Cerebellar cortex (tissue), 1 donor: ENCODE results near the gene C21orf91.

Source experiments
- DNase-seq: peaks from one replicate; pipeline ENCODE4 v3.0.0-alpha.2; 2015; ENCODE audit warnings: low spot score

Gene C21orf91

GRCh38 chr21:17797967-17798366, 21.2 kb downstream of the C21orf91 start:
- DNase-seq: no peak

DNA sequence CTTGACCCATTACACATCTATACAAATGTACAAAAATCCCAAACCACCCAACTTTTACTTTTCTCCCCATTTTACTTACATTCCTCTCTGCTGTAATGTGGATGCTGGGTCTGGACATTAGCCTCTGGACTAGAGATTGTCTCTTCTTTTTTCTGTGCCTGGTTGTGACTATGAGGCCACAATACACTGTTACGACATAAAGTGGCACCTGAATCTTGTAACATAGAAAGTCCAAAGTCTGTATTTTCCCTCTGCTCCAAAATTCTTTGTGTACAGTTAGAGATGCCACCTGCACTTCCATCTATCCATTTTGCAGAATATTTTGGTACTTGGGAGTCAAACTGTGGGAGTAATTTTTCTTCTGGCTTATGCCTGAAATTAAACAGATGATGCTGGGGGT, 22.7 kb downstream of the C21orf91 start:
- DNase-seq: no peak

GRCh38 chr21:17796037-17796403, 23.1 kb downstream of the C21orf91 start:
- no peak for DNase-seq

GRCh38 chr21:17795146-17796036, 23.8 kb downstream of the C21orf91 start:
- DNase-seq: no peak

DNA sequence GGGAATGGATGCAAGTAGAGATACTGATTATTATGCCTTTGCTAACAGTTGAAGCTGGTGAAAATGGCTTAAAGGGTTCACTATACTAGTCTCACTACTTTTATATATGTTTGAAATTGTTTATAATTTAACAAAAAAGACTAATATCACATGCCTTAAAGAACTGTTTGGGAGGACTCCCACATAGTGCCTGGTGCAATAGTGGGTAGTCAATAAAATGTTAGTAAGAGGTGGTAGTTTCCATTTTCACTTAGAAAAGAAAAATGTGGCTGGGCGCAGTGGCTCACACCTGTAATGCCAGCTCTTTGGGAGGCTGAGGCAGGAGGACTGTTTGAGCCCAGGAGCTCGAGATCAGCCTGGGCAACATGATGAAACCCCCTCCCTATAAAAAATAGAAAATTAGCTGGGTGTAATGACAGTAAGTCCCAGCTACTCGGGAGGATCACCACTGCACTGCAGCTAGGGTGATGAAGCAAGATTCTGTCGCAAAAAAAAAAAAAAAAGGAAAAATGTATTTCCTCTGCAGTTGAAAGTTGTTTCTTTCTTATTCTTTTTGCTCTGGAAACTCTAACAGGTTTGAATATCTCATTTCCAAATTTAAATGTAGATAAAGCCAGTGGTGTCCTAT, 24.5 kb downstream of the C21orf91 start:
- no peak for DNase-seq

- DNase-seq: no peak
These were observed 25.7 kb downstream of the C21orf91 start for GRCh38 chr21:17793246-17794123.

GRCh38 chr21:17789656-17790055, 29.5 kb downstream of the C21orf91 start:
- DNase-seq: no peak

DNA sequence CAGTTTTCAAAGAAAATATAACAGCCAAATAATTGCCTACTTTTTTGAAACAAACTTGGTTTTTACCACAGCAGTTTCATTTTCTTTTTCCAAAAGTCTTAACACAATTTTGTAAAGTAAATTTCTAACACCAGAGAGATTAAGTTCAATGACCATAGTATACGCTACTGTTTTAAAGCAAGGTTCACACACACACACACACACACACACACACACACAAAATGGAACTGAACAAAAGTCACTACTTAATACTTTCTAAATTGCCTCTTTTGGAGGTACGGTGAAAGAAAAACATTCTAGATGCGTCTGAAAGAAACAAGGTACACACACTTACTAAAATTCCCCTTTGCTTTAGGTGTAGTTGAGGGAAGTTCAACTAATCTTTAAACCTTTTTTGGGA, 30.1 kb downstream of the C21orf91 start:
- DNase-seq: no peak

DNA sequence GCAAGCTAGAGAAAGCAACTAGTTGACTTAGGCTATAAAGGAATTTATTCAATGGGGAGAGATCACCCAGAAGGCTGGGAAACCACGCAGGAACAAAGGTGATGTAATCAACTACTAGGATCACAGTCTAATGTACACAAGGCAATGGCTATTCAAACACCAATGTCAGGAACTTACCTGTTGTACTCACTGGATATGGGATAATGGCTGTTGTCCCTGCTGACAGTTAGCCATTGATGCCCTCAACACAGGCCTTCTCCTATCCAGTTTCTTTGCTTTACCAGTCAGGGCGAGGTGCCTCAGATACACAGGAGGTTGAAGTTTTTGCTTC, 32.3 kb downstream of the C21orf91 start:
- DNase-seq: no peak

GRCh38 chr21:17786071-17786850, 32.9 kb downstream of the C21orf91 start:
- DNase-seq: no peak

GRCh38 chr21:17785403-17785788, 33.8 kb downstream of the C21orf91 start:
- no peak for DNase-seq

DNA sequence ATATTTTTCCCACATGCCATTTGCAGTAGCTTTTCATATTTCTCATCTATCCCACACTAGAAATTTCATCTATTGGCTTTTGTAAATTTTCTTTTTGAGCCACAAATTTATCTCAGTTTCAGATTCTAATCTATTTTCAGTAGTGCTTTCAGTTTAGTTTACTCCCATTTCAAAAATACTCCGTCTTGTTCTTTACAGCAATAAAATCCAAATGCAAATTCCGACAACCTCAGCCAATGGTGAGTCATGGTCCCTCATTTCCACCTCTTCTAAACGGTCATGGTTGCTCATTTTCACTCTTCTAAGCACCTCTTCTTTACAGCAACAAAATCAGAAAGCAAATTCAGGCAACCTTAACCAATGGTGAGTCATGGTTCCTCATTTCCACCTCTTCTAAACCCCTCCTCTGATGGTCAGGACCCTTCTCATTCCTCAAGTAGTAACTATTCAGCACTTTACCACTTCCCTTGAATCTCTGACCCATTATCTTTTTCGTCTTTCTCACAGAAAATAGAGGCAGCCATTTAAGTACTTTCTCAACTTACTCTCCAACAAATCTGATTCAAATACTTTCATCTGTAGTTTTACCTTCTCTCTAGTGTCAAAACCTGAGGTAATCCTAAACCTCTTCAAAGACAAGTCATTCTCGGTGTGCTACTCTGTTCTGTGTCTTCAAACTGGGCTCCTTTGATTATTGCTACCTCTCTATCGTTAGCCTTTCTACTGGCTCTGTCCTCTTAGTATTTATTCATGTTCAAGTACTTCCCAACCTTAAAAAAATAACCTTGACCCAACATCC, 34.4 kb downstream of the C21orf91 start:
- no peak for DNase-seq

DNA sequence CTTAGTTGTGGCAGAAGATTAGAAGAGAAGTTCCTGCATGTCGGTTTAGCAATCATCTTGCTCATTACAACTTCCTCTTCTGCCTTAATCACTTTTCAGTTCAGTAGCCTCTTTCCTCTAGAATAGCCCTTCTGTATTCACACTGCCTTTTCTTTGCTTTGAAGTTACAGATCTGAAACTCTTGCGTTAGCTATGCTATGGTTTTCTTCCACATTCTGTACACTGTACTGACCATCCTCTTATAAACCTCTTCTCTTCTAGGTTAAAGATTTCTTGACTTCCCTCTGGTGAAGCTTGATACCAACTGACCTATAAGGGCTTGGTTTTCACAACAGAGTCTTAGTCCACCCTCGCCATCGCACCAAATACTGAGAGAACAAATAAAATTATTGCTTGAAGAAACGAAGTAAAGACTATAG, 35.0 kb downstream of the C21orf91 start:
- no peak for DNase-seq

DNA sequence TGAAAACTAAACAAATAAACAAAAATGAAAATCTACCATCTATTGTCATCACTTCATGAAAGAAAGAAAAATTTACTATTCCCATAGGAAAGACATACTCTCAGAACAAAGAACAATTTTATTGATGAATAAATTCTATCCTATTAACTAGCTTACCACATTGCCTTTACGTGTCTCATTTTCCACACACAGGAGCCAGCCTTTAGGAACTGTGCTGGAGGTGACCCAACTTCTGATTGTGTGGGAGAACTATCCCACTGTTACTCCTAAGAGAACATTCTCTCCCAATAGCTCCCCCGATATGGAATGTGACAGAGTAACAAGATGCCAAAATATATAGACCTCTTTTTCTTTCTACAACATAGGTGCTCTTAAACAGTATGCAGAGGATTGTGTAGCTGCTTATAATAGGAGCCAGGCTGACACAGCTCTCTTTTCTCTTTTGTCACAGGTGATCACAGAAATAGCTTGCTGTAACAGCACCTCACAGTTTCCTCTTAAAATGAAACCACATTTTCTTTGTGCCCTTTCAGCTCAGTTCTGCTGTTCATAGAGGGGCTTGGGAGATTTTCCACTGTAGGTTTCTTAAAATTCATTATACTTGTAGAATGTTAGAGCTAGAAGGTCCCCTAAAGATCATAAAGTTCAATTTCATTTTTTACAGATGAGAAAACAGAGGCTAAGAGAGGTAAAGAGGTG, 35.5 kb downstream of the C21orf91 start:
- no peak for DNase-seq

DNA sequence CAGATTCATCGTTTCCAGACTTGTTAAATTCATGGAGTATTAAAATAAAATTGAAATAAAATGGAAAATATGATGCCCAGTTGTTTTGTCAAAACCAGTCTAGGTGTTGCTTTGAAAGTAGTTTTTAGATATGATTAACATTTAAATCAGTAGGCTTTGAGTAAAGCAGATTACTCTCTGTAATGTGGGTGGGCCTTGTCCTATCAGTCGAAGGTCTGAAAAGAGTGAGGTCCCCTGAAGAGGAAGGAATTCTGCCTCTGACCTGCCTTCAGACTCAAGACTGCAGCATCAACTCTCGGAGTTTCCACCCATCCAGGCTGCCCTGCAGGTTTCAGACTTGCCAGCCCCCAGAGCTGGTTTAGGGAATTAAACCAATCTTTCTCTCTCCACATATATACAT, 36.2 kb downstream of the C21orf91 start:
- no peak for DNase-seq

DNA sequence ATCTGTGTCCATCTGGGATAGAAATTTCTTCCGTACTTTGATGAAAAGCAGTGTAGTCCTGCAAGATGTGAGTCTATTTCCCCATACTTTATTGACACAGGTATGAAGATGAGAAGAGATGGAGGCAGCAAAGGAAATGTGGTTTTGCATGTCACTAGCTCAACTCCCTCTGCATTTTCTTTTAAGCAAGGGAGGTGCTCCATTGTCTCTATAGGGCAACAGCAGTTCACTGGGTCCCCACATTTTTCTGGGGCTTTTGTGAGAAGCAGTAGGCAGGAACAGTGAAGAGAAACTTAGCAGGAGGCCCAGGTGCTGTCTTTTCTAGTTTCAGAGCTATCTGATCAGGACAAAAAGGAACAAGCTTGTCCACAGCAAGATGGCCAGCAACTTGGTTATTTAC, 37.1 kb downstream of the C21orf91 start:
- DNase-seq: no peak

GRCh38 chr21:17781524-17781923, 37.6 kb downstream of the C21orf91 start:
- DNase-seq: no peak

- no peak for DNase-seq
These were observed 38.6 kb downstream of the C21orf91 start for GRCh38 chr21:17780539-17780938.

DNA sequence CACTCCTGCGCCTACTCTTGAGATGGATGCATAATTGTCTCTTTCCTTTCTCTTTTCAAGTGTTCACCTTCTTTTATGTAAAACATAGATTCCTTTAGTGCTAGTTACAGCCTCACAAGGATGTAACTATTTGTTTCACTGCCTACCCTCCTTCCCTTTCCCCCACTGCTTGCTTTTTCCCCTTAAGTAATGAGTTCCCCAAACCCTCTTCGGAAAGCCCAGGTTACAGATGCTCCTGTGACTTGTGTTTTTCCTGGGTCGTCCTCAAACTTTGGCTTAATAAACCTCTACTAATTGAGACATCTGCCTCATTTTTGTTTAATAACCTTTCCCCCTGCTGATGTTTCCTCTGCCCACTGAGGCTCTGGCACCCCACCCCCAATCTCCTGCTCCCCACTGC, 39.2 kb downstream of the C21orf91 start:
- no peak for DNase-seq

DNA sequence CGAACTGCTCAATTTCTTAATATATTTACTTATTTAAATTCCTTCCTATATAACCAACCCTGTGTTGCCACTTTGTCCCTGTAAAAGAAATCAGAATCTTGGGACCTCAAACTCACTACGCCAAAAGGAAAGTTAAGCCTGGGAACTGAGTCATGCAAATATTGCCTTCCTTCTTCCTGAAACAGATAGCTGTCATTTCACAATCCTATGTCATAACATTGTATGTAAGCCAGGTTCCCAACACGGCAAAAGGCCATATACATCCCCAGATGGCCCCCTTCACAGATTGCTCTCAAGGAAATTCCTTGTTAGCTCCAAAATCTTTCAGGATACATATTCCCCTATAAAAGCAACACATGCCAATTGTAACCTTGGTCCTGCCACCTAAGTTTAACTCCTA, 39.7 kb downstream of the C21orf91 start:
- no peak for DNase-seq
